H9 (cell line): ENCODE data around the gene AFAP1L2. TPM values are rescaled to one million over a fixed set of nuclear protein-coding genes. Genes with fewer than 3 reads are reported as not detected.

Experiments used
- DNase-seq: peaks from one replicate; pipeline ENCODE4 v3.0.0-alpha.2; 2017
- H2AFZ ChIP-seq: one replicate; pipeline ENCODE4 v1.6.1; 2013; ENCODE audit warnings: mild to moderate bottlenecking, low read length, control low read depth, moderate library complexity
- H2AK5ac ChIP-seq: 2 replicates; pipeline ENCODE4 v1.6.1; 2013; ENCODE audit warnings: low read length, control low read depth, mixed read lengths; ENCODE audit not compliant: insufficient read length
- H2BK120ac ChIP-seq: one replicate; pipeline ENCODE4 v1.6.1; 2013; ENCODE audit warnings: low read depth, mild to moderate bottlenecking, low read length, control low read depth, inconsistent platforms; ENCODE audit not compliant: poor library complexity, severe bottlenecking
- H2BK12ac ChIP-seq: 2 replicates; pipeline ENCODE4 v1.6.1; 2013; ENCODE audit warnings: low read length, control low read depth, mixed read lengths, low read depth; ENCODE audit not compliant: insufficient read length
- H2BK15ac ChIP-seq: 2 replicates; pipeline ENCODE4 v1.6.1; 2013; ENCODE audit warnings: low read depth, low read length, control low read depth
- H2BK20ac ChIP-seq: one replicate; pipeline ENCODE4 v1.6.1; 2013; ENCODE audit warnings: low read depth, mild to moderate bottlenecking, low read length, control low read depth, inconsistent platforms; ENCODE audit not compliant: poor library complexity, severe bottlenecking
- H2BK5ac ChIP-seq: 2 replicates; pipeline ENCODE4 v1.6.1; 2013; ENCODE audit warnings: low read length, control low read depth, mixed read lengths; ENCODE audit not compliant: insufficient read length
- H3K14ac ChIP-seq: 2 replicates; pipeline ENCODE4 v1.6.1; 2013; ENCODE audit warnings: low read length, control low read depth; ENCODE audit not compliant: insufficient read depth
- H3K18ac ChIP-seq: 2 replicates; pipeline ENCODE4 v1.6.1; 2013; ENCODE audit warnings: low read depth, mild to moderate bottlenecking, mixed read lengths, low read length, control low read depth; ENCODE audit not compliant: insufficient read length
- H3K23ac ChIP-seq: 2 replicates; pipeline ENCODE4 v1.6.1; 2013; ENCODE audit warnings: low read length, control low read depth, mixed read lengths, low read depth; ENCODE audit not compliant: insufficient read length
- H3K23me2 ChIP-seq: 2 replicates; pipeline ENCODE4 v1.6.1; 2013; ENCODE audit warnings: low read depth, mild to moderate bottlenecking, mixed read lengths, low read length, control low read depth; ENCODE audit not compliant: insufficient read length, poor library complexity, severe bottlenecking
- H3K27ac ChIP-seq: 2 replicates; pipeline ENCODE4 v1.5.1; 2013; ENCODE audit warnings: low read length, control low read depth, mixed read lengths, low read depth; ENCODE audit not compliant: insufficient read length
- H3K27me3 ChIP-seq: 2 replicates; pipeline ENCODE4 v1.6.1; 2013; ENCODE audit warnings: low read length, control low read depth, inconsistent platforms; ENCODE audit not compliant: insufficient read depth
- H3K4ac ChIP-seq: 2 replicates; pipeline ENCODE4 v1.6.1; 2013; ENCODE audit warnings: low read depth, mild to moderate bottlenecking, control low read depth, inconsistent platforms, low read length, moderate library complexity
- H3K4me1 ChIP-seq: 2 replicates; pipeline ENCODE4 v1.6.1; 2013; ENCODE audit warnings: low read length, control low read depth, inconsistent platforms; ENCODE audit not compliant: insufficient read depth
- H3K4me2 ChIP-seq: 2 replicates; pipeline ENCODE4 v1.6.1; 2013; ENCODE audit warnings: low read length, control low read depth, mixed read lengths; ENCODE audit not compliant: insufficient read length, insufficient read depth
- H3K56ac ChIP-seq: 2 replicates; pipeline ENCODE4 v1.6.1; 2013; ENCODE audit warnings: low read depth, mild to moderate bottlenecking, mixed read lengths, low read length, control low read depth; ENCODE audit not compliant: insufficient read length
- H3K79me1 ChIP-seq: 2 replicates; pipeline ENCODE4 v1.6.1; 2013; ENCODE audit warnings: low read depth, mild to moderate bottlenecking, moderate library complexity, low read length, control low read depth, inconsistent platforms; ENCODE audit not compliant: insufficient read depth, poor library complexity, severe bottlenecking
- H3K79me2 ChIP-seq: 2 replicates; pipeline ENCODE4 v1.6.1; 2013; ENCODE audit warnings: low read length, control low read depth, inconsistent platforms; ENCODE audit not compliant: insufficient read depth
- H3K9ac ChIP-seq: 2 replicates; pipeline ENCODE4 v1.6.1; 2013; ENCODE audit warnings: low read length, control low read depth, mixed read lengths; ENCODE audit not compliant: insufficient read length; ENCODE audit errors: extremely low read depth
- H3K9me3 ChIP-seq: one replicate; pipeline ENCODE4 v1.6.1; 2013; ENCODE audit warnings: low read depth, low read length, inconsistent platforms; ENCODE audit not compliant: control insufficient read depth
- H3T11ph ChIP-seq: one replicate; pipeline ENCODE4 v1.6.1; 2013; ENCODE audit warnings: mild to moderate bottlenecking, low read length, control low read depth, inconsistent platforms
- H4K20me1 ChIP-seq: one replicate; pipeline ENCODE4 v1.6.1; 2013; ENCODE audit not compliant: control insufficient read depth, insufficient read length, insufficient read depth
- H4K5ac ChIP-seq: 2 replicates; pipeline ENCODE4 v1.6.1; 2013; ENCODE audit warnings: low read depth, mild to moderate bottlenecking, mixed read lengths, low read length, control low read depth; ENCODE audit not compliant: insufficient read length
- H4K8ac ChIP-seq: replicated peaks from 2 replicates; pipeline ENCODE4 v1.6.1; 2013; ENCODE audit warnings: low read length, control low read depth, mixed read lengths, low read depth; ENCODE audit not compliant: insufficient read length
- H4K91ac ChIP-seq: 2 replicates; pipeline ENCODE4 v1.6.1; 2013; ENCODE audit warnings: low read depth, mild to moderate bottlenecking, moderate library complexity, mixed read lengths, low read length, control low read depth; ENCODE audit not compliant: insufficient read length
- H3K27ac Mint-ChIP-seq, 3 experiments: 2 replicates in 2 of 3; 3 replicates in 1 of 3; pipeline ENCODE4 v1.8.0; 2020 to 2021; ENCODE audit warnings: mixed read lengths in 3 of 3, mild to moderate bottlenecking in 1 of 3, moderate library complexity in 1 of 3
- H3K27me3 Mint-ChIP-seq: 2 replicates; pipeline ENCODE4 v1.8.0; 2021; ENCODE audit warnings: low read depth, mild to moderate bottlenecking, moderate library complexity, mixed read lengths
- H3K36me3 Mint-ChIP-seq, 3 experiments: 2 replicates in 2 of 3; 3 replicates in 1 of 3; pipeline ENCODE4 v1.8.0; 2020 to 2021; ENCODE audit warnings: low read depth in 3 of 3, mixed read lengths in 3 of 3; ENCODE audit not compliant: insufficient read depth in 1 of 3
- H3K4me1 Mint-ChIP-seq, 2 experiments: 2 replicates each; pipeline ENCODE4 v1.8.0; 2020; ENCODE audit warnings: mixed read lengths in 2 of 2
- H3K4me3 Mint-ChIP-seq, 2 experiments: 2 replicates in 1 of 2; 3 replicates in 1 of 2; pipeline ENCODE4 v1.8.0; 2020 to 2021; ENCODE audit warnings: mild to moderate bottlenecking in 2 of 2, mixed read lengths in 2 of 2, moderate library complexity in 1 of 2
- H3K9me3 Mint-ChIP-seq, 2 experiments: 2 replicates in 1 of 2; 3 replicates in 1 of 2; pipeline ENCODE4 v1.8.0; 2020; ENCODE audit warnings: mild to moderate bottlenecking in 2 of 2, mixed read lengths in 2 of 2, moderate library complexity in 1 of 2
- WGBS: extraction: QIAGEN DNeasy Blood & Tissue Kit; methylation state at CpG from one replicate; pipeline ENCODE4 v1.1.7; 2013; ENCODE audit warnings: missing lambda C conversion rate, low lambda C conversion rate, mixed read lengths; ENCODE audit not compliant: insufficient read length; ENCODE audit errors: extremely low coverage; 5-methylcytosine and 5-hydroxymethylcytosine counted together
- total RNA-seq: library from RNA; stranded (reverse); gene quantifications from 2 replicates; pipeline ENCODE4 v1.2.1, GENCODE V29; 2021
- TF ChIP-seq, protein P1 (sequence below): fragments of 200-600 bp; sonication (generic); conservative IDR thresholded peaks from 3 replicates; pipeline ENCODE4 v1.8.0; 2021; ENCODE audit warnings: antibody characterized with exemption, mild to moderate bottlenecking

The AFAP1L2 gene
- total RNA-seq, 1 experiment from 2014 or later = 0.77 TPM

DNA sequence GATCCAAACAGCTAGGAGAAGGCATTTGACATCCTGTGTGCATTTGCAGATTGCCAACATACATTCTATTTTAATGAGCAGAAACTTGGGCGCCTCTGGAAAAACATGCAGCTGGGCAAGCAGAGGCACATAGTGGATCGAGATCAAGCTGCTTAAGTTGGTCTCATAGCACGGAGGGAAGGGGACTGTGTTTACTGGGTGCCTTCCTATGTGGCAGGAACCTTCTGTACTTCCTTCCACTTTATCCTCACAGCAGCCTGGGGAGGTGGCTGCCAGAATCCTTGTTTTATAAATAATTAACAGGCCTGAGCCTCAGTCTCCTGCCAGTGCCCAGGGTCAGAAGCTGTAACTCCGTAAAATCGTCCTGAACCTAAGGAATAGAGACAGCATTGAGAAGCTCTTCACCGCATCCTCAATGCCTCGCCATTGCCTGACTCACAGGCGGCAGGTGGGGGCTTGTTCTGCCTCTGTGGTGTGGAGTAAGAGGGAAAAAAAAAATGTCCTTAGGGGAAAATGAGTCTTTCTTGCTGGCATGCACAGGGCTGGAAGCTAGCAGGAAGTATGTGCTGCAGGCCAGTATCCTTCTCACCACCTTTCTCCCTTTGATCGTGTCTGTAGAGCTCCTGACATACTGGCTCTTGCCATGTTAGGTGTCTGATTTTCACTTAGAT, 159.0 kb downstream of the AFAP1L2 start:
- Histone ChIP-seq H3K14ac (no peak overlapping the region), H4K5ac (no peak overlapping the region), H3K23ac (no peak overlapping the region), H4K8ac (no peak overlapping the region), H3T11ph (no peak overlapping the region), H2BK12ac (no peak overlapping the region), H3K9ac (no peak overlapping the region), H4K91ac (no peak overlapping the region), H2BK5ac (no peak overlapping the region), H2AK5ac (no peak overlapping the region), H2AFZ (no peak overlapping the region), H3K79me2 (no peaks in the 10 kb centered on the region), H3K56ac (no peak overlapping the region), H3K23me2 (no peaks in the 10 kb centered on the region), H3K4me1 (no peaks in the 10 kb centered on the region), H3K9me3 (no peaks in the 10 kb centered on the region), H3K4me2 (no peak overlapping the region), H4K20me1 (no peaks in the 10 kb centered on the region), H2BK120ac (no peak overlapping the region), H3K27me3 (no peaks in the 10 kb centered on the region; the same call in 1 of the 2 replicates), H3K18ac (no peak overlapping the region), H3K79me1 (no peaks in the 10 kb centered on the region), H3K4ac (no peak overlapping the region), H2BK20ac (no peak overlapping the region), H3K27ac (no peak overlapping the region), H2BK15ac (no peak overlapping the region)
- peaks cover 32% of the 10 kb centered on the region for H3K27me3 Mint-ChIP-seq
- H3K27ac Mint-ChIP-seq = no peak overlapping the region
- no peak for DNase-seq
- TF ChIP-seq, protein P1, sequence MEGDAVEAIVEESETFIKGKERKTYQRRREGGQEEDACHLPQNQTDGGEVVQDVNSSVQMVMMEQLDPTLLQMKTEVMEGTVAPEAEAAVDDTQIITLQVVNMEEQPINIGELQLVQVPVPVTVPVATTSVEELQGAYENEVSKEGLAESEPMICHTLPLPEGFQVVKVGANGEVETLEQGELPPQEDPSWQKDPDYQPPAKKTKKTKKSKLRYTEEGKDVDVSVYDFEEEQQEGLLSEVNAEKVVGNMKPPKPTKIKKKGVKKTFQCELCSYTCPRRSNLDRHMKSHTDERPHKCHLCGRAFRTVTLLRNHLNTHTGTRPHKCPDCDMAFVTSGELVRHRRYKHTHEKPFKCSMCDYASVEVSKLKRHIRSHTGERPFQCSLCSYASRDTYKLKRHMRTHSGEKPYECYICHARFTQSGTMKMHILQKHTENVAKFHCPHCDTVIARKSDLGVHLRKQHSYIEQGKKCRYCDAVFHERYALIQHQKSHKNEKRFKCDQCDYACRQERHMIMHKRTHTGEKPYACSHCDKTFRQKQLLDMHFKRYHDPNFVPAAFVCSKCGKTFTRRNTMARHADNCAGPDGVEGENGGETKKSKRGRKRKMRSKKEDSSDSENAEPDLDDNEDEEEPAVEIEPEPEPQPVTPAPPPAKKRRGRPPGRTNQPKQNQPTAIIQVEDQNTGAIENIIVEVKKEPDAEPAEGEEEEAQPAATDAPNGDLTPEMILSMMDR = no peak
- H3K4me3 Mint-ChIP-seq = no peak overlapping the region
- no peaks in the 10 kb centered on the region for H3K9me3 Mint-ChIP-seq
- no CpG with 5 or more reads among the region's 9 CpGs for WGBS
- H3K4me1 Mint-ChIP-seq = peaks cover 8 to 13% of the 10 kb centered on the region in 2 experiments
- H3K36me3 Mint-ChIP-seq = no peaks in the 10 kb centered on the region

Other genes with a start within 250 kb of the AFAP1L2 start
- gene CCDC186, start 230.3 kb downstream of the AFAP1L2 start, total RNA-seq = 16.7 and 17.4 TPM in 2 replicates
- gene TDRD1, start 225.1 kb downstream of the AFAP1L2 start, total RNA-seq = 0.15 TPM in 1 of 2 replicates, not detected in the other
- gene VWA2, start 165.2 kb downstream of the AFAP1L2 start, total RNA-seq = 1.4 and 1.6 TPM in 2 replicates